Breast epithelium (tissue), 4 donors: ENCODE data around the gene NFIB. TPM values are rescaled to one million over a fixed set of nuclear protein-coding genes. Genes with fewer than 3 reads are reported as not detected.
A peak's percentile ranks its signal among the peaks of the same experiment; 100 is the strongest.

Experiments
- DNase-seq, 2 donors: peaks; one replicate each; pipeline ENCODE4 v3.0.0-alpha.2; 2019; ENCODE audit warnings: low spot score in 2 of 2
- H3K27ac ChIP-seq, 2 donors: fragments of 200-600 bp; sonication (generic) in 1 of 2; one replicate each; pipeline ENCODE4 v1.5.1; 2016 to 2019; ENCODE audit warnings: mild to moderate bottlenecking in 1 of 2
- H3K27me3 ChIP-seq, 2 donors: fragments of 200-600 bp; sonication (generic) in 1 of 2; one replicate each; pipeline versions ENCODE4 v1.5.1 to v1.6.0; 2017 to 2019; ENCODE audit warnings: control low read depth in 1 of 2, mild to moderate bottlenecking in 1 of 2
- H3K36me3 ChIP-seq: fragments of 200-600 bp; one replicate; pipeline ENCODE4 v1.5.1; 2019
- H3K4me1 ChIP-seq, 2 donors: fragments of 200-600 bp; sonication (generic); one replicate each; pipeline ENCODE4 v1.5.1; 2016 to 2019; ENCODE audit warnings: control low read depth in 1 of 2
- H3K4me3 ChIP-seq, 3 donors: fragments of 200-600 bp; sonication (generic); 1 replicate in 2 of 3; 2 replicates in 1 of 3; pipeline ENCODE4 v1.5.1; 2016 to 2019; ENCODE audit warnings: mild to moderate bottlenecking in 3 of 3, moderate library complexity in 2 of 3
- H3K9me3 ChIP-seq, 2 donors: fragments of 200-600 bp; sonication (generic) in 1 of 2; one replicate each; pipeline ENCODE4 v1.5.1; 2016 to 2019; ENCODE audit warnings: control low read depth in 1 of 2
- POLR2A ChIP-seq: fragments of 450-650 bp; IDR thresholded peaks from one replicate; pipeline ENCODE4 v1.6.1; 2016; ENCODE audit warnings: antibody characterized with exemption, mild to moderate bottlenecking, moderate library complexity
- POLR2AphosphoS5 ChIP-seq, 3 donors: sonication (generic); formaldehyde crosslinking; IDR thresholded peaks; one replicate each; pipeline ENCODE4 v1.6.1; 2017; ENCODE audit warnings: antibody characterized with exemption in 3 of 3
- intact Hi-C: fragments of 100-400 bp; cut with DNase I; formaldehyde crosslinking; loops from one replicate; pipeline ENCODE4 v1.15.1; 2023; ENCODE audit warnings: low total_unique reads
- total RNA-seq, 3 donors: library from RNA; depleted of rRNA; stranded (reverse); fragments of >200 nt; gene quantifications; one replicate each; pipeline ENCODE4 v1.1.0, GENCODE V29; 2016
- TF ChIP-seq, protein P1 (sequence below), 3 donors: fragments of 450-650 bp; IDR thresholded peaks; one replicate each; pipeline ENCODE4 v1.5.1; 2016 to 2017; ENCODE audit warnings: antibody characterized with exemption in 3 of 3, mild to moderate bottlenecking in 3 of 3, moderate library complexity in 3 of 3

The NFIB gene
- total RNA-seq, 3 donors from 2014 or later, result 95.2 to 237 (median 105) TPM

DNA sequence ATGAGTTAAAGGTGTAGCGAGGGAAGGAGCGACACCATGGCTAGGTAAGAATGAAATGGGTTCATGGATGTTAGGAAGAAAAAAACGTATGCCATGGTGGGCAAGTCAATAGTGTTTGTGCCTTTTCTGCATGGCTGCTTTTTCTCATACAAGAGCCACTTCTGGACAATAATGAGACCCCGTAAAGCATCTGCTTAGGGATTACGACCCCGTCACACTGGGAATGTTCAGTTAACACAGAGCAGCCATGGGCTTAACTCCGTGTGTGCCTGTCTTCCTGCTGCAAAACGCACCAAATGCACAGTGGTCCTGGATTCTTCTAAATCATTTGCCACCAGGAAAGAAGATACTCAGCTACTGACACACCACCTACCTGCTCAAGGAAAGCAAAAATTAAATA, 81.8 kb downstream of the NFIB start:
- Histone ChIP-seq H3K9me3 (no peaks in the 10 kb centered on the region), H3K4me3 (no peak overlapping the region), H3K36me3 (no peaks in the 10 kb centered on the region), H3K4me1 (peaks cover 0 to 9% of the 10 kb centered on the region in 2 donors), H3K27ac (peak overlapping the region in 1 of 2 donors; percentile 36), H3K27me3 (no peaks in the 10 kb centered on the region)
- TF ChIP-seq POLR2A (no peak), POLR2AphosphoS5 (IDR thresholded peaks at IDR 0.05) (no peak)
- TF ChIP-seq, protein P1, sequence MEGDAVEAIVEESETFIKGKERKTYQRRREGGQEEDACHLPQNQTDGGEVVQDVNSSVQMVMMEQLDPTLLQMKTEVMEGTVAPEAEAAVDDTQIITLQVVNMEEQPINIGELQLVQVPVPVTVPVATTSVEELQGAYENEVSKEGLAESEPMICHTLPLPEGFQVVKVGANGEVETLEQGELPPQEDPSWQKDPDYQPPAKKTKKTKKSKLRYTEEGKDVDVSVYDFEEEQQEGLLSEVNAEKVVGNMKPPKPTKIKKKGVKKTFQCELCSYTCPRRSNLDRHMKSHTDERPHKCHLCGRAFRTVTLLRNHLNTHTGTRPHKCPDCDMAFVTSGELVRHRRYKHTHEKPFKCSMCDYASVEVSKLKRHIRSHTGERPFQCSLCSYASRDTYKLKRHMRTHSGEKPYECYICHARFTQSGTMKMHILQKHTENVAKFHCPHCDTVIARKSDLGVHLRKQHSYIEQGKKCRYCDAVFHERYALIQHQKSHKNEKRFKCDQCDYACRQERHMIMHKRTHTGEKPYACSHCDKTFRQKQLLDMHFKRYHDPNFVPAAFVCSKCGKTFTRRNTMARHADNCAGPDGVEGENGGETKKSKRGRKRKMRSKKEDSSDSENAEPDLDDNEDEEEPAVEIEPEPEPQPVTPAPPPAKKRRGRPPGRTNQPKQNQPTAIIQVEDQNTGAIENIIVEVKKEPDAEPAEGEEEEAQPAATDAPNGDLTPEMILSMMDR (IDR thresholded peaks at IDR 0.05), result no peak
- no peak for DNase-seq
- intact Hi-C loops, result no loop called here

DNA sequence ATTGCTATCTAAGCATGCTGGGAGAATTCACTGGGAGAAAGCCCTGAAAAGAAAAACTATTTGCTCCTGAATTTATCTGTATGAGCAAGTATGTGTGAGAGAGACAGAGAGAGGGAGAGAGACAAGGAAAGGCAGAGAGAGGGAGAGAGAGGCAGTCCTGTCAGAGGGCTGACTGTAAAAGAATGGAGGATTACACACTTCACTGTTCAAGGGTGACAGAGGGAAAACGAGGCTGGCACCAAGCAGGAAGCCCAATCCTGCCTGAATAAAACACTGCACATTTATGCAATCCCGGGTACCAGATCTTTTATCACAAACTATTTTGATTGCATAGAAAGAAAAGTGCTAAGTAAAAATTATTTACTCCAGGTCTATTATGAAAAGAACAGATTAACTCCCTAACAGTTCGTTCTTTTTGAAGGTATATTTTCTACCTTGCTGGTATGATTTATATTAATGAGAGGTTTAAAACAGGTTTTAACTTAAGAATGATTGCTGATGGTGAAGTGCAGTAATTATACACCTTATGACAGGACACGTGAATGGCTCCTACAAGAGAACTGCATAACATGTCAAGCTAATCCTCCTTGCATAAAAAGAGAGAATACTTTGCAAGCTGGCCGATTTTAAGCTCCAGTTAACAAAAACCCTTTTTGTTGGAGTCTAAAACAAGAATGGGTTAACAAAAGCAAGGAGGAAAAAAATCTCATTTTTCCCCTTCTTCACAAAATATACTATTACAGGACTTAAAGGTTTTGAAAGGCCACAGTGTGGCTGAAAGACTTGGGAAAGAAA, 82.5 kb downstream of the NFIB start:
- Histone ChIP-seq H3K27me3 (no peaks in the 10 kb centered on the region), H3K4me1 (peaks cover 0 to 3% of the 10 kb centered on the region in 2 donors), H3K4me3 (no peak overlapping the region), H3K36me3 (no peaks in the 10 kb centered on the region), H3K27ac (peak overlapping the region in 1 of 2 donors; percentile 36), H3K9me3 (no peaks in the 10 kb centered on the region)
- intact Hi-C loops, result no loop called here
- DNase-seq, result no peak
- TF ChIP-seq POLR2A, result no peak
- TF ChIP-seq, protein P1 (IDR thresholded peaks at IDR 0.05), result no peak
- TF ChIP-seq POLR2AphosphoS5 (IDR thresholded peaks at IDR 0.05), result no peak

- Histone ChIP-seq H3K9me3 (no peaks in the 10 kb centered on the region), H3K27me3 (no peaks in the 10 kb centered on the region), H3K4me3 (no peak overlapping the region), H3K27ac (no peak overlapping the region), H3K36me3 (no peaks in the 10 kb centered on the region), H3K4me1 (no peaks in the 10 kb centered on the region)
- intact Hi-C loops, result no loop called here
- TF ChIP-seq POLR2AphosphoS5 (IDR thresholded peaks at IDR 0.05) (no peak), POLR2A (no peak)
- TF ChIP-seq, protein P1 (IDR thresholded peaks at IDR 0.05), result no peak
- DNase-seq, result no peak
Measured at GRCh38 chr9:14228602-14229001, 85.3 kb downstream of the NFIB start.

- Histone ChIP-seq H3K36me3 (no peaks in the 10 kb centered on the region), H3K4me1 (no peaks in the 10 kb centered on the region), H3K4me3 (no peak overlapping the region), H3K27me3 (no peaks in the 10 kb centered on the region), H3K27ac (no peak overlapping the region), H3K9me3 (no peaks in the 10 kb centered on the region)
- DNase-seq, result no peak
- TF ChIP-seq POLR2AphosphoS5 (IDR thresholded peaks at IDR 0.05) (no peak), POLR2A (no peak)
- TF ChIP-seq, protein P1 (IDR thresholded peaks at IDR 0.05), result no peak
- intact Hi-C loops, result no loop called here
Measured at GRCh38 chr9:14226855-14227532, 86.9 kb downstream of the NFIB start.

DNA sequence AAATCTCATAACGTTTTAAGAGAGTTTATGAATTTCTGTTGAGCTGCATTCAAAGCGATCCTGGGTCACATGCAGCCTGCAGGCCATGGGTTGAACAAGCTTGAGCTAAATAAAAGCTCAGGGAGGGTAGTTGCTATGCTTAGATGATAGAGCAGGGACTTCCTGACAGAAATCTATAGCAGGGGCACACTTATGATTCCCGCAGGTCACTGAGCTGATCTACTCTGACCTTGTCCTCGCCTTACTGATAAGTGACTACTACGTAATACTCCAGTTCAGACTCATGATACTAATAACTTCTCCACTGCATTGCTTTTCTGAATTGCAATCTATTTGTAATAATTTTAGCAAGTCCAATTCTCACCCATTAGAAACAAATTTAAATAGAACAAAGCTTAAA, 90.9 kb downstream of the NFIB start:
- TF ChIP-seq POLR2AphosphoS5 (IDR thresholded peaks at IDR 0.05), result no peak
- no peak for TF ChIP-seq POLR2A
- TF ChIP-seq, protein P1 (IDR thresholded peaks at IDR 0.05), result no peak
- DNase-seq, result no peak
- intact Hi-C loops, result no loop called here
- Histone ChIP-seq H3K27ac (no peak overlapping the region), H3K36me3 (no peaks in the 10 kb centered on the region), H3K9me3 (no peaks in the 10 kb centered on the region), H3K4me1 (no peaks in the 10 kb centered on the region), H3K27me3 (no peaks in the 10 kb centered on the region), H3K4me3 (no peak overlapping the region)
